K562 (cell line): ENCODE data around the gene HSF2. TPM values are rescaled to one million over a fixed set of nuclear protein-coding genes. Genes with fewer than 3 reads are reported as not detected.

ENCODE experiments used
- ATAC-seq: fragments of 200-7000 bp; cut with Tn5 transposase; 3 replicates; pipeline ENCODE4 v1.9.1; 2020; ENCODE audit warnings: moderate library complexity
- BruUV-seq: library from RNA; stranded (reverse); fragments of 400-500 nt; replicated peaks from 2 replicates; lab custom pipeline; 2021; lab: Mats Ljungman, UMichigan
- CTCF ChIA-PET: fragments of 300-600 bp; formaldehyde crosslinking; extraction: SDS; loops from one replicate; lab custom pipeline; 2021; ENCODE audit warnings: low intra/inter-chr PET ratio; lab: Yijun Ruan, JAX
- POLR2A ChIA-PET: fragments of 300-600, 350-650 bp; sonication (Branson Sonifier 250); formaldehyde crosslinking; extraction: SDS; loops from one replicate; lab custom pipeline; 2021; ENCODE audit warnings: antibody characterized with exemption, inconsistent platforms; lab: Yijun Ruan, JAX
- DNase-seq, 4 experiments: peaks; one replicate each; pipeline versions ENCODE4 v3.0.0 to v3.0.0-alpha.2; 2011 to 2018; ENCODE audit warnings: low spot score in 3 of 4, mixed read lengths in 3 of 4; ENCODE audit errors: extremely low read depth in 1 of 4
- FAIRE-seq: peaks from 2 replicates; lab custom pipeline; 2011; peaks lifted over from hg19 to GRCh38; lab: Jason Lieb, UNC
- H2AFZ ChIP-seq: 2 replicates; pipeline ENCODE4 v1.6.0; 2011; ENCODE audit warnings: low read depth, low read length, control low read depth, inconsistent platforms
- H3K27ac ChIP-seq: fragments of 200-600 bp; 3 replicates; pipeline ENCODE4 v1.8.0; 2011; ENCODE audit warnings: low read depth, mild to moderate bottlenecking, control low read depth, inconsistent platforms, low read length, moderate library complexity, mixed read lengths; ENCODE audit errors: extremely low read depth
- H3K27me3 ChIP-seq, 2 experiments: fragments of 300-600 bp in 1 of 2; 2 replicates in 1 of 2; 3 replicates in 1 of 2; pipeline versions ENCODE4 v1.6.0 to v1.8.0; 2011; ENCODE audit warnings: inconsistent platforms in 2 of 2, low read length in 2 of 2, mild to moderate bottlenecking in 1 of 2, mixed read lengths in 1 of 2, moderate library complexity in 1 of 2; ENCODE audit not compliant: control insufficient read depth in 2 of 2, insufficient read depth in 2 of 2
- H3K36me3 ChIP-seq: fragments of 300-600 bp; 3 replicates; pipeline ENCODE4 v1.8.0; 2011; ENCODE audit warnings: mild to moderate bottlenecking, low read length, inconsistent platforms; ENCODE audit not compliant: control insufficient read depth, insufficient read depth
- H3K4me1 ChIP-seq, 2 experiments: fragments of 200-600 bp in 1 of 2; replicated peaks in 1 of 2; 2 replicates in 1 of 2; 3 replicates in 1 of 2; pipeline versions ENCODE4 v1.5.1 to v1.8.0; 2011; ENCODE audit warnings: inconsistent platforms in 2 of 2, low read length in 2 of 2, mild to moderate bottlenecking in 1 of 2, mixed read lengths in 1 of 2, moderate library complexity in 1 of 2; ENCODE audit not compliant: control insufficient read depth in 2 of 2, insufficient read depth in 2 of 2
- H3K4me2 ChIP-seq: 2 replicates; pipeline ENCODE4 v1.6.1; 2011; ENCODE audit warnings: low read length, control low read depth, inconsistent platforms, mixed read lengths; ENCODE audit not compliant: insufficient read depth
- H3K4me3 ChIP-seq: fragments of 200-600 bp; sonication (generic), shearing (Covaris generic); 2 replicates; pipeline ENCODE4 v1.5.1; 2016; ENCODE audit warnings: control low read depth, inconsistent platforms
- H3K79me2 ChIP-seq: fragments of 200-600 bp; 3 replicates; pipeline ENCODE4 v1.8.0; 2011; ENCODE audit warnings: low read length, inconsistent platforms; ENCODE audit not compliant: control insufficient read depth, insufficient read depth
- H3K9ac ChIP-seq, 2 experiments: 2 replicates each; pipeline versions ENCODE4 v1.6.0 to v1.6.1; 2011; ENCODE audit warnings: low read depth in 2 of 2, low read length in 2 of 2, control low read depth in 1 of 2, inconsistent platforms in 1 of 2, mild to moderate bottlenecking in 1 of 2, mixed read lengths in 1 of 2; ENCODE audit not compliant: insufficient read depth in 1 of 2
- H3K9me1 ChIP-seq: one replicate; pipeline ENCODE4 v1.6.0; 2011; ENCODE audit warnings: inconsistent platforms, mild to moderate bottlenecking, low read length, moderate library complexity; ENCODE audit not compliant: control insufficient read depth, insufficient read depth
- H3K9me3 ChIP-seq: replicated peaks from 2 replicates; pipeline ENCODE4 v1.5.1; 2011; ENCODE audit warnings: low read depth, low read length, inconsistent platforms; ENCODE audit not compliant: control insufficient read depth, insufficient read depth
- H4K20me1 ChIP-seq: replicated peaks from 2 replicates; pipeline ENCODE4 v1.6.1; 2011; ENCODE audit warnings: low read length, inconsistent platforms, mixed read lengths; ENCODE audit not compliant: control insufficient read depth, insufficient read depth
- DPF2 ChIP-seq: fragments of 450-650 bp; IDR thresholded peaks from 2 replicates; pipeline ENCODE4 v1.6.1; 2016
- ETS2 ChIP-seq: IDR thresholded peaks from 2 replicates; pipeline ENCODE4 v1.6.1; 2016; ENCODE audit warnings: borderline replicate concordance, missing genetic modification characterization, mild to moderate bottlenecking, moderate library complexity, missing compliant biosample characterization; ENCODE audit not compliant: poor library complexity, severe bottlenecking
- GTF2F1 ChIP-seq: IDR thresholded peaks from 2 replicates; pipeline ENCODE4 v1.6.1; 2011; ENCODE audit warnings: low read depth, low read length, improper control_type of control experiment
- NCOA1 ChIP-seq: fragments of 450-650 bp; IDR thresholded peaks from 2 replicates; pipeline ENCODE4 v1.6.1; 2016; ENCODE audit warnings: low read depth
- RB1 ChIP-seq: fragments of 450-650 bp; IDR thresholded peaks from 2 replicates; pipeline ENCODE4 v1.6.1; 2017; ENCODE audit warnings: low read depth, mild to moderate bottlenecking
- RBBP5 ChIP-seq: fragments of 200-600 bp; sonication (generic); IDR thresholded peaks from 2 replicates; pipeline ENCODE4 v1.6.1; 2012; ENCODE audit warnings: borderline replicate concordance, mild to moderate bottlenecking, low read length, control low read depth, inconsistent platforms; ENCODE audit not compliant: insufficient read depth, poor library complexity, severe bottlenecking
- VEZF1 ChIP-seq: fragments of 200-800 bp; sonication (Bioruptor generic); IDR thresholded peaks from 2 replicates; pipeline ENCODE4 v1.6.1; 2017; ENCODE audit warnings: missing genetic modification characterization, missing compliant biosample characterization
- WGBS: fragments of 100-300 bp; shearing (Covaris generic); methylation state at CpG from one replicate; pipeline ENCODE4 v1.1.6; 2016; ENCODE audit warnings: low coverage, mixed read lengths; ENCODE audit not compliant: insufficient coverage; ENCODE audit errors: missing lambda C conversion rate; 5-methylcytosine and 5-hydroxymethylcytosine counted together
- in situ Hi-C: fragments of 300-500 bp; cut with MboI; formaldehyde crosslinking; loops from 4 replicates; pipeline ENCODE4 v1.15.0; 2018; ENCODE audit warnings: inconsistent platforms, mixed read lengths
- intact Hi-C: fragments of 100-400 bp; cut with micrococcal nuclease; formaldehyde crosslinking; loops from 2 replicates; pipeline ENCODE4 v1.14.2; 2022
- polyA plus RNA-seq, 8 experiments: library from polyadenylated mRNA; depleted of rRNA in 4 of 8; stranded (reverse) in 5 of 8; unstranded in 3 of 8; fragments of >200 nt; fragmentation: Nextera tagmentation in 2 of 8; fragmentation: Illumina TruSeq in 1 of 8; extraction: Ambion mirVana in 2 of 8; extraction: Trizol in 1 of 8; gene quantifications; 2 replicates each; pipeline versions ENCODE4 v1.2.1 to v1.2.3, GENCODE V29; 2011 to 2014; ENCODE audit warnings: inconsistent platforms in 1 of 8, missing spikeins in 1 of 8
- total RNA-seq, 7 experiments: library from RNA; depleted of rRNA in 6 of 7; stranded (reverse); fragments of >200 nt in 6 of 7; fragmentation: Illumina TruSeq in 2 of 7; extraction: Trizol in 2 of 7; gene quantifications; 2 replicates each; pipeline versions ENCODE4 v1.2.1 to v1.2.3, GENCODE V29; 2011 to 2021; ENCODE audit warnings: low replicate concordance in 1 of 7
- TF ChIP-seq, protein P1 (sequence below): fragments of 250-450 bp; sonication (Bioruptor Pico); IDR thresholded peaks from 2 replicates; pipeline ENCODE4 v1.5.0; 2022; ENCODE audit warnings: mild to moderate bottlenecking

Gene HSF2
- total and polyA plus RNA-seq, 9 of the 15 experiments (the other 6 are each of a cell fraction or from before 2014, with no cell fraction given) = 19.1 to 73.1 (median 29.2) TPM

GRCh38 chr6:122461885-122462284 is 62.4 kb downstream of the HSF2 start:
- Histone ChIP-seq H3K9ac (no peak overlapping the region), H2AFZ (no peak overlapping the region), H3K9me3 (no peaks in the 10 kb centered on the region), H3K27me3 (no peaks in the 10 kb centered on the region), H3K9me1 (no peaks in the 10 kb centered on the region)
- POLR2A ChIA-PET = interaction anchor here (0.7 kb wide), 1 partner anchor 12 kb away, joined by 3 read pairs; no protein-coding TSS in a partner anchor
- no peak for ATAC-seq
- no TSS peak for BruUV-seq
- in situ Hi-C loops = no loop called here
- WGBS = 72% methylated on average over 2 of the region's 2 CpGs
- TF ChIP-seq ETS2 (tag) = no peak
- TF ChIP-seq, all 486 proteins: peak for 0
- DNase-seq (no peak), FAIRE-seq (no peak)
- H4K20me1 ChIP-seq = 0 out of 2 replicates have a peak, but pooled peaks cover 4% of the 10 kb centered on the region
- H3K4me1 ChIP-seq = no peaks in the 10 kb centered on the region
- peaks cover 24% of the 10 kb centered on the region; the same call in 2 of the 3 replicates for H3K36me3 ChIP-seq
- H3K4me2 ChIP-seq = no peak overlapping the region
- no peak overlapping the region for H3K27ac ChIP-seq
- no peak overlapping the region for H3K4me3 ChIP-seq
- intact Hi-C loops = no loop called here
- CTCF ChIA-PET = no interaction called here
- H3K79me2 ChIP-seq = peaks cover 89% of the 10 kb centered on the region

DNA sequence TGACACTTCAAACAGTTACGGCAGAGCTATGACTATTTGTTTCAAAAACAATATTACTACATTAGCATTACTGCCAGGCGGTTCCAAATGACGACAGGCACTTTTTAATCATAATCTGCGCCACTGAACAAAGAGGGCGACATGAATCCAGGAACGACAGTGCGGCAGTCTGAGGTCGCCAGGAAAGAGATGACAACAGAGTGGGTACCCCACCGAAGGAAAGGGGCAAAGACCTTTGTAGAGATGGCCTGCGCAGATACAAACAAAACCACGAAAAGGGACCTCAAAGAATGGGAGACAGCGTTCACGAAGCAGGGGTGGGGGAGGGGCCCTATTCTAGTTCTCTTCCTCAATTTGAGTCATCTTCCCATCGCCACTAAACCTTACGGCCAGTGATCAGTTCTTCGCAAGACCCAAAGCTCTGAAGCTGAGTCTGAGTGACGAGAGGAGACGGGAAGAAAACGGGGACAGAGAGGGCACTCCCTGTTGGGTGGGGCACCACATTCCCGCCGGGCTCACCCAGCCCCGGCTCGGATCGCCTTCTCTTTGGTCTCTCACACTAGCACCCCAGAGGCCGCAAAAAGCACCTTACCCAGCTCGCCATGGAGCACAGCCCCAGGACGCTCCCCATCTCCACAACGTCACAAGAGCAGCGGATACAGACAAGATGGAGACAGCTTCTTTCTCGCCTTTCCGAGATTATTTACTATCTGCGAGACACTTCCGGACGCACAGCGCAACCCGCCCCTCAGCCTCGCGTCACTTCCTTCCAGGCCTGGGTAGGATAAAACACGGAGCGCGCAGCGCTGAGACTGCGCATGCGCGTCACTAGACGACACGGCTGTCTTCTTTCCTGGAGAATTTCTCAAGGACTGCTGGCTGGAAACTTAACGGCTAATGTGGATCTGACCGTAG is 71.9 kb downstream of the HSF2 start, which contains the start of gene SERINC1:
TSS of gene SERINC1 (minus strand) at position 701 of the 915 bp plus-strand sequence. CDS start at position 631, 70 bp downstream.
- Histone ChIP-seq H3K36me3 (peaks cover 2% of the 10 kb centered on the region; the same call in 1 of the 3 replicates), H3K27me3 (no peaks in the 10 kb centered on the region), H4K20me1 (no peaks in the 10 kb centered on the region; the same call in 1 of the 2 replicates), H3K4me3 (peak within 1 kb of the TSS; percentile 60), H3K9ac (peak within 1 kb of the TSS; percentile 83 to 97), H3K27ac (peak within 1 kb of the TSS; percentile 87), H3K4me1 (peaks cover 0 to 6% of the 10 kb centered on the region in 2 experiments; a peak in 2 of 5 replicates), H3K79me2 (peaks cover 59% of the 10 kb centered on the region), H3K9me1 (no peaks in the 10 kb centered on the region), H3K9me3 (no peaks in the 10 kb centered on the region), H2AFZ (peak within 1 kb of the TSS; percentile 99), H3K4me2 (peak within 1 kb of the TSS; percentile 97)
- intact Hi-C loops (loop anchor here (5.0 kb wide), 2 partner anchors 89 to 241 kb away; no protein-coding TSS in a partner anchor), in situ Hi-C loops (no loop called here)
- ATAC-seq (peak; percentile 96), FAIRE-seq (peak; percentile 99), DNase-seq (peak; percentile 91 to 97 (median 92))
- POLR2A ChIA-PET = interaction anchor here (0.6 to 1.8 kb wide), 3 partner anchors 12 to 317 kb away, joined by 3 to 6 read pairs (median 3); no protein-coding TSS in a partner anchor
- CTCF ChIA-PET = no interaction called here
- TSS peak; percentile 74 for BruUV-seq
- 1% methylated on average over 47 of the region's 49 CpGs for WGBS
- TF ChIP-seq NCOA1 (no peak), RBBP5 (peak; percentile 91), DPF2 (peak; percentile 48; the same call in 1 of the 2 replicates), VEZF1 (CRISPR knock-in tag) (peak; percentile 37; the same call in 1 of the 2 replicates), RB1 (0 out of 2 replicates have a peak, but pooled peaks have one; percentile 6), GTF2F1 (peak; percentile 33; the same call in 1 of the 2 replicates)
- TF ChIP-seq, protein P1, sequence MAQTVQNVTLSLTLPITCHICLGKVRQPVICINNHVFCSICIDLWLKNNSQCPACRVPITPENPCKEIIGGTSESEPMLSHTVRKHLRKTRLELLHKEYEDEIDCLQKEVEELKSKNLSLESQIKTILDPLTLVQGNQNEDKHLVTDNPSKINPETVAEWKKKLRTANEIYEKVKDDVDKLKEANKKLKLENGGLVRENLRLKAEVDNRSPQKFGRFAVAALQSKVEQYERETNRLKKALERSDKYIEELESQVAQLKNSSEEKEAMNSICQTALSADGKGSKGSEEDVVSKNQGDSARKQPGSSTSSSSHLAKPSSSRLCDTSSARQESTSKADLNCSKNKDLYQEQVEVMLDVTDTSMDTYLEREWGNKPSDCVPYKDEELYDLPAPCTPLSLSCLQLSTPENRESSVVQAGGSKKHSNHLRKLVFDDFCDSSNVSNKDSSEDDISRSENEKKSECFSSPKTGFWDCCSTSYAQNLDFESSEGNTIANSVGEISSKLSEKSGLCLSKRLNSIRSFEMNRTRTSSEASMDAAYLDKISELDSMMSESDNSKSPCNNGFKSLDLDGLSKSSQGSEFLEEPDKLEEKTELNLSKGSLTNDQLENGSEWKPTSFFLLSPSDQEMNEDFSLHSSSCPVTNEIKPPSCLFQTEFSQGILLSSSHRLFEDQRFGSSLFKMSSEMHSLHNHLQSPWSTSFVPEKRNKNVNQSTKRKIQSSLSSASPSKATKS (CRISPR knock-in tag) = no peak
